Heart right ventricle (tissue), 16 donors: ENCODE results near the gene RAB36. TPM values are rescaled to one million over a fixed set of nuclear protein-coding genes. Genes with fewer than 3 reads are reported as not detected.

Experiments used
- ATAC-seq, 8 donors: fragments of 200-7000 bp; cut with Tn5 transposase; one replicate each; pipeline ENCODE4 v1.9.1; 2020; ENCODE audit warnings: mild to moderate bottlenecking in 8 of 8, moderate library complexity in 8 of 8, moderate number of reproducible peaks in 1 of 8
- DNase-seq, 2 donors: peaks; one replicate each; pipeline ENCODE4 v3.0.0-alpha.2; 2020
- H3K27ac ChIP-seq, 10 donors: fragments of 200-600 bp; sonication (generic) in 2 of 10; one replicate each; pipeline versions ENCODE4 v1.5.0 to v1.8.0; 2020 to 2022; ENCODE audit warnings: mild to moderate bottlenecking in 3 of 10
- H3K27me3 ChIP-seq, 7 donors: fragments of 200-600 bp; one replicate each; pipeline ENCODE4 v1.8.0; 2021 to 2022; ENCODE audit warnings: mild to moderate bottlenecking in 2 of 7
- H3K36me3 ChIP-seq, 9 donors: fragments of 200-600 bp; sonication (generic) in 1 of 9; one replicate each; pipeline versions ENCODE4 v1.5.0 to v1.8.0; 2020 to 2022; ENCODE audit warnings: mild to moderate bottlenecking in 2 of 9
- H3K4me1 ChIP-seq, 9 donors: fragments of 200-600 bp; sonication (generic) in 1 of 9; one replicate each; pipeline versions ENCODE4 v1.5.0 to v1.8.0; 2020 to 2022; ENCODE audit warnings: mild to moderate bottlenecking in 4 of 9
- H3K4me3 ChIP-seq, 10 donors: fragments of 200-600 bp; sonication (generic) in 2 of 10; one replicate each; pipeline versions ENCODE4 v1.5.0 to v1.8.0; 2020 to 2022; ENCODE audit warnings: mild to moderate bottlenecking in 7 of 10, moderate library complexity in 2 of 10
- H3K9me3 ChIP-seq, 11 donors: fragments of 200-600 bp in 10 of 11; sonication (generic) in 2 of 11; one replicate each; pipeline versions ENCODE4 v1.5.0 to v1.8.0; 2013 to 2022; ENCODE audit warnings: mild to moderate bottlenecking in 2 of 11, control low read depth in 1 of 11, moderate library complexity in 1 of 11
- CTCF ChIP-seq, 9 donors: fragments of 200-600 bp; sonication (generic) in 2 of 9; IDR thresholded peaks; one replicate each; pipeline versions ENCODE4 v1.5.0 to v1.8.0; 2021 to 2022; ENCODE audit warnings: antibody characterized with exemption in 9 of 9, mild to moderate bottlenecking in 5 of 9, moderate library complexity in 1 of 9
- WGBS, 2 donors: extraction: QIAGEN DNeasy Blood & Tissue Kit; methylation state at CpG; one replicate each; pipeline ENCODE4 v1.1.7; 2013; ENCODE audit warnings: inconsistent platforms in 1 of 2; 5-methylcytosine and 5-hydroxymethylcytosine counted together
- intact Hi-C, 10 donors: fragments of 100-400 bp; cut with DNase I; formaldehyde crosslinking; loops; one replicate each; pipeline versions ENCODE4 v1.11.1 to v1.14.2; 2022
- polyA plus RNA-seq, 2 donors: library from polyadenylated mRNA; stranded (reverse); fragments of 200-250 nt; gene quantifications; one replicate each; pipeline ENCODE4 v1.2.3, GENCODE V29; 2013
- total RNA-seq, 10 donors: library from RNA; stranded (reverse); fragmentation: NEBNext Ultra II Directional in 3 of 10; extraction: Animal tissue kit (Norgen Biotek cat#: 25700) in 3 of 10; gene quantifications; one replicate each; pipeline versions ENCODE4 v1.2.1 to v1.2.4, GENCODE V29; 2021 to 2023
- donor health status: Arrhythmogenic right ventricular cardiomyopathy.
- donor health status: ischemic (EF 13 %, LVEDD 7.1; RV severe dilation, severe dysfunction).
- donor health status: healthy with polysubstance abuse.
- donor health status: DM: no; HTN: yes; CAD: no.
- donor health status: DM: no; HTN: no; CAD: no.
- donor health status: ischemic (EF 25% LVEDD 6.9; RV normal size, moderate dysfunction).
- donor health status: ischemic (EF 25% LVEDD 5.7; RV mildly dilated, moderate dysfunction).
- donor health status: healthy.
- donor health status: DM: yes; HTN: yes; CAD: no.
- donor health status: Ischemic cardiomyopathy.
- donor health status: ischemic (EF 35%, LVEDD 5.7; RV mildly dilated, moderate dysfunction).
- donor health status: nonischemic (EF 11% LVEDD 7.7; RV severe dilation, severe dysfunction).
- donor health status: DM: yes; HTN: yes; CAD: no.
- donor health status: PGD.
- donor health status: ischemic (EF 29% LVEDD 5.4; RV normal size, mild dysfunction).
- donor health status: nonischemic (EF 23%, LVEDD 6.1; RV moderate dilation, normal function).

Gene RAB36
- total and polyA plus RNA-seq, 12 donors: 0.15 to 1.00 (median 0.43) TPM

DNA sequence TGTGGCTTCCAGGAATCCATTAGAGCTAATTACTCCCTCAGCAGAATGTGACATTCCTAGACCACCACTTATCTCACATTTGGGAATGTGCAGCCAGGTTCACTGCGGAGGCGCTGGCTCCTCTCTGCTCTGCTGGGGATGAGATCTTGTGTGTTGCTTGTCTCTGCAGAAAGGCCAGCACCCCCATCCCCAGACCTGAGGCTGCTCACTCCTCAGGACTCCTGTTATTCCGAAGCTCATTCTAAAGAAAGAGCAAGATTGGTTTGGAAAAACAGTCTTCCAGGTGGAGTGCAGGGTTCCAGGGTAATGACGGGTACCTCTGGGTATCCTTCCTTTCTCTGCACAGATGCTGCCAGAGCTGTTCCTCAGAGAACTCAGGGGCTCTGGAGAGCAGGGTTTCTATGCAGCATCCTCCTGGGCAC lies 24.3 kb upstream of the RAB36 start:
- Histone ChIP-seq H3K9me3 (no peaks in the 10 kb centered on the region), H3K27ac (no peak overlapping the region), H3K36me3 (peaks cover 0 to 8% (median 0%) of the 10 kb centered on the region in 9 donors), H3K4me1 (peaks cover 0 to 21% (median 5%) of the 10 kb centered on the region in 9 donors), H3K4me3 (no peak overlapping the region), H3K27me3 (no peaks in the 10 kb centered on the region)
- ATAC-seq (no peak), DNase-seq (no peak)
- WGBS, 2 donors: 73 to 78% methylated on average over 4 of the region's 4 CpGs
- TF ChIP-seq CTCF (IDR thresholded peaks at IDR 0.05): no peak
- intact Hi-C loops: loop anchor here in 4 of 10 donors (10.0 kb wide), 4 partner anchors 266 to 776 kb away; no protein-coding TSS in a partner anchor

DNA sequence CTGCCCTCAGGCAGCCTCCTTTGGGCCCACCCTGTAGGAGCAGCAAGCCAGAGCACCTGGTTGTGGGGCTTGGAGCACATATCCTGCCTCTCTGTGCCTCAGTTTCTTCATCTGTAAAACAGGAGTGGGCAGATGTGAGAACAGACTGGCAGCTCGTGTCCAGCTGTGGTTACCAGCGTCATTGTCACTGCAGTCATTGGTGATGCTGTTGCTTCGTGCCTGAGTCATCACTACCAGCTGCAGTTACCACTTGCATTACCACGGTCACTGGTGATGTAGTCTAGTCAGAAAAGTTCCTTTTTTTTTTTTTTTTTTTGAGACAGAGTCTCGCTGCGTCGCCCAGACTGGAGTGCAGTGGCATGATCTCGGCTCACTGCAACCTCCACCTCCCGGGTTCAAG lies 23.9 kb upstream of the RAB36 start:
- Histone ChIP-seq H3K27me3 (no peaks in the 10 kb centered on the region), H3K27ac (no peak overlapping the region), H3K4me1 (peaks cover 0 to 21% (median 5%) of the 10 kb centered on the region in 9 donors), H3K4me3 (no peak overlapping the region), H3K9me3 (no peaks in the 10 kb centered on the region), H3K36me3 (peaks cover 0 to 8% (median 0%) of the 10 kb centered on the region in 9 donors)
- no peak for TF ChIP-seq CTCF (IDR thresholded peaks at IDR 0.05)
- ATAC-seq (no peak), DNase-seq (no peak)
- WGBS, 2 donors: 88 to 90% methylated on average over 9 of the region's 9 CpGs
- intact Hi-C loops: loop anchor here in 4 of 10 donors (10.0 kb wide), 4 partner anchors 267 to 777 kb away; no protein-coding TSS in a partner anchor

- TF ChIP-seq CTCF (IDR thresholded peaks at IDR 0.05): no peak
Observed at GRCh38 chr22:23122216-23122957, 22.9 kb upstream of the RAB36 start.

GRCh38 chr22:23122992-23123803 lies 22.1 kb upstream of the RAB36 start:
- Histone ChIP-seq H3K36me3 (peaks cover 0 to 8% (median 0%) of the 10 kb centered on the region in 9 donors), H3K4me3 (no peak overlapping the region), H3K4me1 (peaks cover 0 to 18% (median 6%) of the 10 kb centered on the region in 9 donors), H3K9me3 (no peaks in the 10 kb centered on the region), H3K27ac (no peak overlapping the region), H3K27me3 (no peaks in the 10 kb centered on the region)
- DNase-seq (no peak), ATAC-seq (no peak)
- WGBS, 2 donors: 96% methylated on average over 26 of the region's 26 CpGs
- intact Hi-C loops: loop anchor here in 4 of 10 donors (10.0 kb wide), 4 partner anchors 268 to 778 kb away; no protein-coding TSS in a partner anchor
- TF ChIP-seq CTCF (IDR thresholded peaks at IDR 0.05): no peak

More at GRCh38 chr22:23122216-23122957, 22.9 kb upstream of the RAB36 start:
- ATAC-seq (no peak), DNase-seq (no peak)
- H3K27me3 ChIP-seq: no peaks in the 10 kb centered on the region
- H3K4me3 ChIP-seq: no peak overlapping the region
- peaks cover 0 to 8% (median 0%) of the 10 kb centered on the region in 9 donors for H3K36me3 ChIP-seq
- no peak overlapping the region for H3K27ac ChIP-seq
- peaks cover 0 to 21% (median 5%) of the 10 kb centered on the region in 9 donors for H3K4me1 ChIP-seq
- intact Hi-C loops: loop anchor here in 4 of 10 donors (10.0 kb wide), 4 partner anchors 268 to 778 kb away; no protein-coding TSS in a partner anchor
- WGBS, 2 donors: 87 to 88% methylated on average over 13 of the region's 13 CpGs
- H3K9me3 ChIP-seq: no peaks in the 10 kb centered on the region
